Superior temporal gyrus (tissue), 1 donor: ENCODE data around the gene RAP2C.

Source experiments
- DNase-seq: peaks from one replicate; pipeline ENCODE4 v3.0.0-alpha.2; 2016; ENCODE audit errors: extremely low spot score

The RAP2C gene

GRCh38 chrX:132219343-132219768 lies at the start of gene RAP2C:
TSS of gene RAP2C (minus strand) at chrX:132219447. CDS start at chrX:132217268, 2,179 bp downstream.
- DNase-seq: peak; percentile 75

GRCh38 chrX:132267392-132267791 lies 48.1 kb upstream of the RAP2C start:
- DNase-seq: no peak

- no peak for DNase-seq
These were observed 47.5 kb upstream of the RAP2C start for GRCh38 chrX:132266583-132267355.

GRCh38 chrX:132263127-132263526 lies 43.9 kb upstream of the RAP2C start:
- DNase-seq: no peak

- DNase-seq: no peak
These were observed 39.3 kb upstream of the RAP2C start for GRCh38 chrX:132258509-132258908.

GRCh38 chrX:132257116-132257515 lies 37.9 kb upstream of the RAP2C start:
- DNase-seq: no peak

GRCh38 chrX:132236121-132236520 lies 16.9 kb upstream of the RAP2C start:
- no peak for DNase-seq

GRCh38 chrX:132235488-132235887 lies 16.2 kb upstream of the RAP2C start:
- no peak for DNase-seq

GRCh38 chrX:132231587-132231986 lies 12.3 kb upstream of the RAP2C start:
- no peak for DNase-seq

- no peak for DNase-seq
These were observed 8.3 kb upstream of the RAP2C start for GRCh38 chrX:132227383-132228112.

GRCh38 chrX:132226169-132226568 lies 6.9 kb upstream of the RAP2C start:
- DNase-seq: no peak

GRCh38 chrX:132218100-132218812 lies 991 bp downstream of the RAP2C start:
- DNase-seq: peak; percentile 78

GRCh38 chrX:132217203-132218073 lies 1.8 kb downstream of the RAP2C start:
- peak; percentile 20 for DNase-seq

GRCh38 chrX:132216806-132217202 lies 2.4 kb downstream of the RAP2C start:
- no peak for DNase-seq

- DNase-seq: no peak
These were observed 3.0 kb downstream of the RAP2C start for GRCh38 chrX:132216283-132216682.

GRCh38 chrX:132214518-132214917 lies 4.7 kb downstream of the RAP2C start:
- DNase-seq: no peak

GRCh38 chrX:132209527-132209926 lies 9.7 kb downstream of the RAP2C start:
- no peak for DNase-seq

- DNase-seq: no peak
These were observed 10.8 kb downstream of the RAP2C start for GRCh38 chrX:132208422-132208821.

- no peak for DNase-seq
These were observed 11.3 kb downstream of the RAP2C start for GRCh38 chrX:132207996-132208395.

GRCh38 chrX:132206259-132206658 lies 13.0 kb downstream of the RAP2C start:
- DNase-seq: no peak

- DNase-seq: no peak
These were observed 14.6 kb downstream of the RAP2C start for GRCh38 chrX:132204629-132205028.
